Measurements from ENCODE around the gene NGF. TPM values are rescaled to one million over a fixed set of nuclear protein-coding genes. Genes with fewer than 3 reads are reported as not detected.

NGF gene
- total RNA-seq, 4 donors from 2014 or later: 0.42 to 1.4 (median 0.84) TPM; not detected in 1

- intact Hi-C loops (cut with DNase I; ENCODE audit: low total_unique reads): no loop called here
- H3K4me3 ChIP-seq (ENCODE audit: low read depth, poor library complexity, severe bottlenecking): no peak overlapping the region
- WGBS, 2 donors: 80 to 85% methylated on average over 5 of the region's 5 CpGs
- peak in 1 of 2 donors; percentile 62 for DNase-seq (ENCODE audit: low spot score in 2 of 2)
- TF ChIP-seq POLR2A (IDR thresholded peaks at IDR 0.05): no peak
- TF ChIP-seq, protein P1, sequence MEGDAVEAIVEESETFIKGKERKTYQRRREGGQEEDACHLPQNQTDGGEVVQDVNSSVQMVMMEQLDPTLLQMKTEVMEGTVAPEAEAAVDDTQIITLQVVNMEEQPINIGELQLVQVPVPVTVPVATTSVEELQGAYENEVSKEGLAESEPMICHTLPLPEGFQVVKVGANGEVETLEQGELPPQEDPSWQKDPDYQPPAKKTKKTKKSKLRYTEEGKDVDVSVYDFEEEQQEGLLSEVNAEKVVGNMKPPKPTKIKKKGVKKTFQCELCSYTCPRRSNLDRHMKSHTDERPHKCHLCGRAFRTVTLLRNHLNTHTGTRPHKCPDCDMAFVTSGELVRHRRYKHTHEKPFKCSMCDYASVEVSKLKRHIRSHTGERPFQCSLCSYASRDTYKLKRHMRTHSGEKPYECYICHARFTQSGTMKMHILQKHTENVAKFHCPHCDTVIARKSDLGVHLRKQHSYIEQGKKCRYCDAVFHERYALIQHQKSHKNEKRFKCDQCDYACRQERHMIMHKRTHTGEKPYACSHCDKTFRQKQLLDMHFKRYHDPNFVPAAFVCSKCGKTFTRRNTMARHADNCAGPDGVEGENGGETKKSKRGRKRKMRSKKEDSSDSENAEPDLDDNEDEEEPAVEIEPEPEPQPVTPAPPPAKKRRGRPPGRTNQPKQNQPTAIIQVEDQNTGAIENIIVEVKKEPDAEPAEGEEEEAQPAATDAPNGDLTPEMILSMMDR (IDR thresholded peaks at IDR 0.05): no peak
Observed at GRCh38 chr1:115331558-115332331, 6.3 kb downstream of the NGF start.

GRCh38 chr1:115330480-115331013 lies 7.5 kb downstream of the NGF start:
- TF ChIP-seq, protein P1 (IDR thresholded peaks at IDR 0.05): no peak
- no peak for TF ChIP-seq POLR2A (IDR thresholded peaks at IDR 0.05)
- WGBS, 2 donors: 50 to 64% methylated on average over 7 of the region's 7 CpGs
- intact Hi-C loops (cut with DNase I; ENCODE audit: low total_unique reads): no loop called here
- no peak overlapping the region for H3K4me3 ChIP-seq (ENCODE audit: low read depth, poor library complexity, severe bottlenecking)
- peak in 1 of 2 donors; percentile 79 for DNase-seq (ENCODE audit: low spot score in 2 of 2)

GRCh38 chr1:115329965-115330364 lies 8.1 kb downstream of the NGF start:
- DNase-seq (ENCODE audit: low spot score in 2 of 2): peak in 1 of 2 donors; percentile 45
- TF ChIP-seq POLR2A (IDR thresholded peaks at IDR 0.05): no peak
- TF ChIP-seq, protein P1 (IDR thresholded peaks at IDR 0.05): no peak
- WGBS, 2 donors: 66 to 68% methylated on average over 3 of the region's 3 CpGs

DNA sequence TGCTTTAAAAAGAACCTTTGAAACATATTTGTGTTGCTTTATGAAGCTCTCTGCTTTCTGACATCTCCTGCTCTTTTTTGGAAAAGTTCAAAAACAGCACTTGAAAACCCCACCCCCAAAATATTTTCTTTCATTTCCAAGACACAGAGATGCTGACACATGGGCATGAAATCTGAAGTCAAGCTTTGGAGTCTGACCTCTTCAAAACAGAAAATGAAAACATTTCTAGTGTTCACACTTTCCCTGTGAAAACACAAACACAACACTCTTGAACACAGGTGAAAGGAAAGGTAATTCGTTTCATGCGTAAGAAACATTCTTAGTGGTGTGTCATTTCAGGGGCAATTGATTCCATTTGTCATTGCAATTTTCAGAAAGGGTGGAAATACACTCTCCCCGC lies 10.8 kb downstream of the NGF start:
- 88 to 92% methylated on average over 3 of the region's 3 CpGs for WGBS, 2 donors
- no peak for DNase-seq (ENCODE audit: low spot score in 2 of 2)
- no peak overlapping the region for H3K4me3 ChIP-seq (ENCODE audit: low read depth, poor library complexity, severe bottlenecking)
- TF ChIP-seq POLR2A (IDR thresholded peaks at IDR 0.05): no peak
- TF ChIP-seq, protein P1 (IDR thresholded peaks at IDR 0.05): no peak
- intact Hi-C loops (cut with DNase I; ENCODE audit: low total_unique reads): no loop called here

More at GRCh38 chr1:115329965-115330364, 8.1 kb downstream of the NGF start:
- intact Hi-C loops (cut with DNase I; ENCODE audit: low total_unique reads): no loop called here
- H3K4me3 ChIP-seq (ENCODE audit: low read depth, poor library complexity, severe bottlenecking): no peak overlapping the region

DNA sequence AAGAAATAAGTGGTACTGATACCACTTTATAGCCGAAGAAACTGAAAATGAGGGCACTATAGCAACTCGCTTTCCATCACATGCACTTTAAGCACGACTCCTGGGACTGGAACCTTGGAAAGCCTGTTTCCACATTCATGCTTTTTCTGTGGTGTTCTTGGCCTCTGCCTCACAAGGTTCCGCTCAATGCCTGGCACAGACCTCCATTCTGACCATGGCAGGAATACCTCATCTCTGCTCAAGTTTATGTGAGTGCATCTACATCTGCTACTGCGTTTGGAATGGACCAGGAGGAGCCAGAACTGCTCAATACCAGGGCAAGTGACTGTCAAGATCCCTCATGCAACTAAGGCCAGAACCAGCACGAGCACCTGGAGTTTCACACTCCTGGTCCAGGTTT lies 11.6 kb downstream of the NGF start:
- no peak overlapping the region for H3K4me3 ChIP-seq (ENCODE audit: low read depth, poor library complexity, severe bottlenecking)
- DNase-seq (ENCODE audit: low spot score in 2 of 2): peak in 1 of 2 donors; percentile 34
- intact Hi-C loops (cut with DNase I; ENCODE audit: low total_unique reads): no loop called here
- WGBS, 2 donors: 95% methylated on average over 6 of the region's 6 CpGs
- no peak for TF ChIP-seq POLR2A (IDR thresholded peaks at IDR 0.05)
- TF ChIP-seq, protein P1 (IDR thresholded peaks at IDR 0.05): no peak

All from lower leg skin (tissue), 4 donors.